Smooth muscle cell (in vitro differentiated cells): ENCODE data around the gene CSNK1D. TPM values are rescaled to one million over a fixed set of nuclear protein-coding genes. Genes with fewer than 3 reads are reported as not detected.
"Not testable (repeated sequence)": the region's sequence is repeated elsewhere in the genome, so short reads cannot be mapped to it uniquely, and the experiment has no call there.

Source experiments
- DNase-seq: peaks from one replicate; lab custom pipeline; 2025; ENCODE audit not compliant: unreplicated experiment; lab: John Stamatoyannopoulos, UW
- H2AFZ ChIP-seq: fragments of 200-600 bp; sonication (generic); 2 replicates; pipeline ENCODE4 v1.6.0; 2016; ENCODE audit warnings: antibody characterized with exemption, low read depth, mild to moderate bottlenecking
- H3F3A ChIP-seq: fragments of 200-600 bp; sonication (generic); 2 replicates; pipeline ENCODE4 v1.6.0; 2017; ENCODE audit warnings: antibody characterized with exemption, low read depth
- H3K27ac ChIP-seq: fragments of 200-600 bp; sonication (generic); 2 replicates; pipeline ENCODE4 v1.5.1; 2016; ENCODE audit warnings: low read depth, mild to moderate bottlenecking
- H3K27me3 ChIP-seq: fragments of 200-600 bp; sonication (generic); 2 replicates; pipeline ENCODE4 v1.6.1; 2016; ENCODE audit warnings: low read depth, mild to moderate bottlenecking
- H3K36me3 ChIP-seq: fragments of 200-600 bp; sonication (generic); 2 replicates; pipeline ENCODE4 v1.5.1; 2016; ENCODE audit warnings: low read depth
- H3K4me1 ChIP-seq: fragments of 200-600 bp; sonication (generic); 2 replicates; pipeline ENCODE4 v1.5.1; 2016; ENCODE audit warnings: low read depth
- H3K4me2 ChIP-seq: fragments of 200-600 bp; sonication (generic); 2 replicates; pipeline ENCODE4 v1.6.0; 2016; ENCODE audit warnings: mild to moderate bottlenecking
- H3K4me3 ChIP-seq: fragments of 200-600 bp; sonication (generic); 2 replicates; pipeline ENCODE4 v1.5.1; 2016; ENCODE audit warnings: mild to moderate bottlenecking
- H3K79me2 ChIP-seq: fragments of 200-600 bp; sonication (generic); 2 replicates; pipeline ENCODE4 v1.6.0; 2016; ENCODE audit warnings: low read depth, mild to moderate bottlenecking
- H3K9ac ChIP-seq: fragments of 200-600 bp; sonication (generic); 2 replicates; pipeline ENCODE4 v1.6.0; 2016; ENCODE audit warnings: low read depth
- H3K9me3 ChIP-seq: fragments of 200-600 bp; sonication (generic); replicated peaks from 2 replicates; pipeline ENCODE4 v1.5.1; 2016; ENCODE audit warnings: low read depth
- H4K20me1 ChIP-seq: fragments of 200-600 bp; sonication (generic); 2 replicates; pipeline ENCODE4 v1.6.0; 2016; ENCODE audit warnings: low read depth
- CTCF ChIP-seq: fragments of 200-600 bp; sonication (generic); IDR thresholded peaks from 2 replicates; pipeline ENCODE4 v1.5.1; 2017; ENCODE audit warnings: borderline replicate concordance, mild to moderate bottlenecking, antibody characterized with exemption; ENCODE audit not compliant: insufficient read depth, poor library complexity, severe bottlenecking
- WGBS: methylation state at CpG from one replicate; pipeline ENCODE4 v1.1.7; 2016; ENCODE audit warnings: low lambda C conversion rate; 5-methylcytosine and 5-hydroxymethylcytosine counted together
- polyA plus RNA-seq: library from polyadenylated mRNA; unstranded; fragments of >200 nt; fragmentation: Nextera tagmentation; extraction: Ambion mirVana; gene quantifications from 2 replicates; pipeline ENCODE4 v1.2.1, GENCODE V29; 2016
- total RNA-seq: library from RNA; depleted of rRNA; stranded (reverse); fragments of >200 nt; gene quantifications from 2 replicates; pipeline ENCODE4 v1.2.3, GENCODE V29; 2014

Gene CSNK1D
- total and polyA plus RNA-seq, 2 experiments from 2014 or later = 51.6 to 135 TPM

GRCh38 chr17:82266142-82266541, 7.4 kb downstream of the CSNK1D start:
- DNase-seq = no peak
- Histone ChIP-seq H3K36me3 (no peaks in the 10 kb centered on the region), H3K4me1 (no peaks in the 10 kb centered on the region), H3F3A (peaks cover 14% of the 10 kb centered on the region), H3K4me3 (no peak overlapping the region), H3K4me2 (no peak overlapping the region), H3K79me2 (peaks cover 99% of the 10 kb centered on the region), H3K9me3 (no peaks in the 10 kb centered on the region), H2AFZ (no peak overlapping the region), H4K20me1 (peaks cover 100% of the 10 kb centered on the region), H3K9ac (no peak overlapping the region), H3K27me3 (no peaks in the 10 kb centered on the region), H3K27ac (no peak overlapping the region)
- TF ChIP-seq CTCF = no peak
- 98% methylated on average over 10 of the region's 10 CpGs for WGBS

DNA sequence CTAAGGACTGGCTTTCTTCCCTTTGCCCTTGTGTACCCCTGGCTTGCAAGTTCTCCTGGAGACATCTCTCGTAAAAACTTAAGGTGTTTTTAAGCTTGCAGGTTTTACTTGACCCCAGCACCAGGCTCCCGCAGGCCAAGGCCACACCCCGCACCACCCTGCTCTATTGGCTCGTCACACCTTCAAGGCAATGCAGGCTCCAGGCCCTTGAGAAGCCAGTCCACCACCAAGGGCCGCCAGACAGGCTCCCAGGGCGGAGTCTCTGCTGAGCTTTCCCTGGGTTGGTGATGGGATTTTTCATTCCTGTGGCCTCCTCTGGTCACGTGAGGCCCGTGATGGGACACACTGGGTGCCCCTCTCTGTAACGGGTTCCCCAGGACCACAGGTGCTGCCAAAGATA, 9.9 kb downstream of the CSNK1D start:
- WGBS = 94% methylated on average over 9 of the region's 9 CpGs
- no peaks in the 10 kb centered on the region for H3K27me3 ChIP-seq
- H3K9me3 ChIP-seq = no peaks in the 10 kb centered on the region
- peaks cover 100% of the 10 kb centered on the region for H4K20me1 ChIP-seq
- H3K4me3 ChIP-seq = no peak overlapping the region
- peaks cover 97% of the 10 kb centered on the region for H3K79me2 ChIP-seq
- no peak overlapping the region for H3K27ac ChIP-seq
- H3K36me3 ChIP-seq = peaks cover 11% of the 10 kb centered on the region
- no peak overlapping the region for H3K4me2 ChIP-seq
- no peak overlapping the region for H3K9ac ChIP-seq
- no peak overlapping the region for H2AFZ ChIP-seq
- H3F3A ChIP-seq = peaks cover 14% of the 10 kb centered on the region
- H3K4me1 ChIP-seq = no peaks in the 10 kb centered on the region
- TF ChIP-seq CTCF = no peak
- DNase-seq = no peak

DNA sequence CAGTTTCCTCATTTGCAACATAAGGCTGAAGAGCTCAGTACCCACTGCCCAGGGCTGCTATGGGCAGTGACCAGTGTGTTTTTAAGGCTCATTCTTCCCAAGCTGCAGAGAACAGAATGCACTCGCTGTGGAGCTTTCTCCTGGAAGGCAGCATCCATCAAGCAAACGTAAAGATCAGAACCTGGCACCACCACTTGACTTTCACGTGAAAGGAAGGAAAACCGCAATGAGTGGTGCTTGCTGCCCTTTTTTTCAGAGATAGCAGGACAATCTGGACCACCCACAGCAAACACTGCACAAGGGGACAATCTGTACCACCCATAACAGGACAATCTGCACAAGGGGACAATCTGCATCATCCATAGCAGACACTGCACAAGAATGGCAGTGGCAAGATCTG, 11.2 kb downstream of the CSNK1D start:
- H3K27me3 ChIP-seq = no peaks in the 10 kb centered on the region
- H3K36me3 ChIP-seq = peaks cover 13% of the 10 kb centered on the region
- peaks cover 100% of the 10 kb centered on the region for H4K20me1 ChIP-seq
- peaks cover 20% of the 10 kb centered on the region for H3F3A ChIP-seq
- H3K4me2 ChIP-seq = no peak overlapping the region
- no peaks in the 10 kb centered on the region for H3K4me1 ChIP-seq
- DNase-seq = no peak
- no peak for TF ChIP-seq CTCF
- no peak overlapping the region for H3K27ac ChIP-seq
- no peak overlapping the region for H3K4me3 ChIP-seq
- H3K9me3 ChIP-seq = no peaks in the 10 kb centered on the region
- no peak overlapping the region for H2AFZ ChIP-seq
- H3K9ac ChIP-seq = no peak overlapping the region
- H3K79me2 ChIP-seq = peaks cover 97% of the 10 kb centered on the region
- WGBS = 93% methylated on average over 4 of the region's 4 CpGs

- not testable (repeated sequence) for H3K9ac ChIP-seq, H2AFZ ChIP-seq, H3K9me3 ChIP-seq, H3K4me2 ChIP-seq, H3K4me3 ChIP-seq, H3K27ac ChIP-seq, H3K4me1 ChIP-seq, H3K27me3 ChIP-seq, DNase-seq
- H3F3A ChIP-seq = peaks cover 31% of the 10 kb centered on the region
- WGBS = 98% methylated on average over 8 of the region's 8 CpGs
- H3K36me3 ChIP-seq = peaks cover 17% of the 10 kb centered on the region
- peaks cover 100% of the 10 kb centered on the region for H4K20me1 ChIP-seq
- H3K79me2 ChIP-seq = peaks cover 97% of the 10 kb centered on the region
Measured at GRCh38 chr17:82259972-82260961, 13.2 kb downstream of the CSNK1D start.
